Measurements from ENCODE around the gene BRD9.
"Not testable (repeated sequence)": the region's sequence is repeated elsewhere in the genome, so short reads cannot be mapped to it uniquely, and the experiment has no call there.

BRD9 gene

DNA sequence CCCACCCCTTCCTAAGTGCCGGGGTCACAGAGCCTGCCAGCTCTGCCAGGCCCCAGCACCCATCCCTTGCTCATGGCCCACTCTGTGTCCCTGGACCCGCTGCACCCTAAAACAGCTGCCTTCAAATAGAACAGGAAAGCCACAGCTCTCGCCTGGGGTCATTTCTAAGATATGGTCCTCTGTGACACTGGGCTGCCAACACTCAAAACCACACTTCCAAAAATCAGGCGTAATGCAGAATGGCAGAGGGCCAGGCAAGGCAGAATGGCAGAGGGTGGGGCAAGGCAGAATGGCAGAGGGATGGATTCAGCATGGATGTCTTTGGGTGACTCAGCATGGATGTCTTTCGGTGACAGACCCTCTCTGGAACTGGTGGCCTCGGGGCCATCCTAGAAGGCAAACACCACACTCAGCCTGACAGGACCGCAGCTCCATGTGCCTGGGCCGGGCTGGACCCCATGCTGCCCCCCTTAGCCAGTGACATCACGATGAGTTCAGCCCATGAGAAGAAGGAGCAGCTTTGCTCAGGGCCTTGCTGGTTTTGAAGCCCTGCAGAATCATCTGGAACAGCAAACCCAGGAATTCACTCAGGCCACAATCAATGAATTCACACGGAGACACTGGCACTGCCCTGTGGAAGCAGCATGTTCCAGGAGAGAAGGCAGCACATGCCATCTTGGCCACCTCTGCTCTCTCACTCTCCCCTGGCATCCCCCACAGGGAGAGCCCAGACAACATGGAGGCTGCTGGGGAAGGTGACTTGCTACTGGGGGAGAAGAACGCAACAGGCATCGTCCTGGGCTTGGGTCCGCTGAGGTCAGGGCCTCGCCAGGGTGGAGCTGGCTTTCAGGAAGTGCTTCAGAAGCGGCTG is 50.8 kb downstream of the BRD9 start:
- H3K4me1 ChIP-seq (ENCODE audit: control insufficient read depth in 1 of 2, insufficient read depth in 1 of 2, low read depth in 1 of 2, low read length in 1 of 2); H3K27me3 ChIP-seq; H3K27ac ChIP-seq; H3K4me3 ChIP-seq (ENCODE audit: low read depth in 1 of 2, low read length in 1 of 2); H3K36me3 ChIP-seq; H3K9me3 ChIP-seq: not testable (repeated sequence)

DNA sequence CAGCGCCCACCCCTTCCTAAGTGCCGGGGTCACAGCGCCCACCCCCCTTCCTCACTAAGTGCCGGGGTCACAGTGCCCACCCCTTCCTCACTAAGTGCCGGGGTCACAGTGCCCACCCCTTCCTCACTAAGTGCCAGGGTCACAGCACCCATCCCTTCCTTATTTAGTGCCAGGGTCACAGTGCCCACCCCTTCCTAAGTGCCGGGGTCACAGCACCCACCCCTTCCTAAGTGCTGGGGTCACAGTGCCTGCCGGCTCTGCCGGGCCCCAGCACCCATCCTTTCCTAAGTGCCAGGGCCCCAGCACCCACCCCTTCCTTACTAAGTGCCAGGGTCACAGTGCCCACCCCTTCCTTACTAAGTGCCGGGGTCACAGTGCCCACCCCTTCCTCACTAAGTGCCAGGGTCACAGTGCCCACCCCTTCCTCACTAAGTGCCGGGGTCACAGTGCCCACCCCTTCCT is 51.6 kb downstream of the BRD9 start:
- H3K4me3 ChIP-seq (ENCODE audit: low read depth in 1 of 2, low read length in 1 of 2); H3K36me3 ChIP-seq; H3K27ac ChIP-seq; H3K9me3 ChIP-seq; H3K4me1 ChIP-seq (ENCODE audit: control insufficient read depth in 1 of 2, insufficient read depth in 1 of 2, low read depth in 1 of 2, low read length in 1 of 2): not testable (repeated sequence)
- peaks cover 11% of the 10 kb centered on the region for H3K27me3 ChIP-seq

DNA sequence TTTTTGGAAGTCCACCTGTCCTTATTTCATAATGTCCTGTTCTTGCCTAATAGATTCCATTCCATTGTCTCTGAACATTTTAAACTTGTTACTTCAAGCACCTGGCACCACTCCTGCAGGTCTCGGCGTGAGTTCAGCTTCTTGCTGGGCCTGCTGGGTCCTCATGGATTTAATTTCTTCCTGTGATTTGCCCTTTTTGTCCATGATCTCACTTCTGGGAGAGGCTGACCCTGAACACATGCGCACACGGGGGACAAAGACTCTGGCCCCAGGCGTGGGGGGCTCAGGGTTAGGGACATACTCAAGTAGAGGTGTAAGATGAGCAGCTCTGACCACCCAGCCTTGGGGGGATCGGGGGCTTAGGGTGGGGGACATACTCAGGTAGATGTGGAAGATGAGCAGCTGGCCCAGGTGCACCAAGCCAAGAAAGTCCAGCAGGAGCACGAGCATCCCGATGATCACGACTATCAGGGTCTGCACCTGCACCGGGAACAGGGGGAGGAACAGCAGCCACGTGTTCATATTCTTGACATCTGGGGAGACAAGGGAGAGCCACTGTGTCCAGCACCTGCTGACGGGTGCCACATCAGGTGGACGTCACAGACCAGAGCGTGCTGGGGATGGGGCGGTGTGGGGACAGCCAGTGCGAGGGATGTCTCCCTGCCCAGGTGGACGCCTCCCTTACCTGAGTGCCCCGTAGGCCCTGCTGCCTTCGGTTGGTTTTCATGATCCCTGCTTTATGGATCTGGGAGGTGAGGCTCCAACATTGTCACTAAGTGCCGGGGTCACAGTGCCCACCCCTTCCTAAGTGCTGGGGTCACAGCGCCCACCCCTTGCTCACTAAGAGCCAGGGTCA is 52.3 kb downstream of the BRD9 start:
- H3K27me3 ChIP-seq: peaks cover 14% of the 10 kb centered on the region
- H3K9me3 ChIP-seq; H3K36me3 ChIP-seq; H3K27ac ChIP-seq; H3K4me1 ChIP-seq (ENCODE audit: control insufficient read depth in 1 of 2, insufficient read depth in 1 of 2, low read depth in 1 of 2, low read length in 1 of 2); H3K4me3 ChIP-seq (ENCODE audit: low read depth in 1 of 2, low read length in 1 of 2): not testable (repeated sequence)

DNA sequence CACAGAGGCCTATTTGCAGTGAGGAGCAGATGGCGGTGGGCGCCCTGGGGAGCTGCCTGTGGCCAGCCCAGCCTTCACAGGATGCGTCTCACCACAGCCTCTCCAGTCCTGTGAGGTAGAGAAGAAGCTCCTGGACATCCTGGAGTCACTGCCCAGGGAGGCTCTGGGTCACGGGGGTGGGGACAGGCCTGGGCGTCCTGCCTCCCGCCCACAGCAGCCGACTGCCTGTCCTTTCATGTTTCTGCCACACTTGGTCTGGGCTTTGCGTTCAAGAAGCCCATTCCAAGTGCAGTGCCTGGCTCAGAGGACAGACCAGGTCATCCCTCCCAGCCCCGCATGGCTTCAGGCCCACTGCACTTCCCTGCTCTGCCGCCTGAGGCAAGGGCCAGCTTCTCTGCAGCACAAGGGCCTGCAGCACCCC is 54.2 kb downstream of the BRD9 start:
- peaks cover 18% of the 10 kb centered on the region for H3K27me3 ChIP-seq
- H3K4me1 ChIP-seq (ENCODE audit: control insufficient read depth in 1 of 2, insufficient read depth in 1 of 2, low read depth in 1 of 2, low read length in 1 of 2); H3K36me3 ChIP-seq; H3K27ac ChIP-seq; H3K4me3 ChIP-seq (ENCODE audit: low read depth in 1 of 2, low read length in 1 of 2); H3K9me3 ChIP-seq: not testable (repeated sequence)

DNA sequence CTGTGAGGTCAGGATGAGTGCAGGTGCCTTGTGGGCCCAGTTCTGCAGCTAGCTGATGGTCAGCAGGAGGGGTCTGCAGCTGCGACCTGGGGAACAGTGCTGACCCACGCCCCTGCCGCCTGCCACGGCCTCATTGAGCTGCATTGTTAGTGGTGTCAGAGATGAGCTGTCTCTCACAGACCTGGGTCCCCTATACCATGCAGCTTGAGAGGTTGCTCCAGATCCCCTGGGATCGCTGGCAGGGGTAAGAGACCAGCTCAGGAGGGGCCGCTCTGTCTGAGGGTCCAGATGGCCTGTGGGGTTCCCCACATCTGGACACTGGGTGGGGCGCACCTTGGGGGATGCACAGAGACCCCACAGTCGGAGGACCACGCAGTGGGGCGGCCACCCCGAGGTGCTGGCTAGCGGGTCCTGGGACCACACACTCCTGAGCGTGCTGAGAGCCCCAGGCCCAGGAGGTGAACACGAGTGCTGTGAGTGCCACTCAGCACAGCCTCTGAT is 54.9 kb downstream of the BRD9 start:
- H3K27ac ChIP-seq; H3K9me3 ChIP-seq; H3K4me1 ChIP-seq (ENCODE audit: control insufficient read depth in 1 of 2, insufficient read depth in 1 of 2, low read depth in 1 of 2, low read length in 1 of 2); H3K36me3 ChIP-seq; H3K4me3 ChIP-seq (ENCODE audit: low read depth in 1 of 2, low read length in 1 of 2): not testable (repeated sequence)
- H3K27me3 ChIP-seq: peaks cover 18% of the 10 kb centered on the region

DNA sequence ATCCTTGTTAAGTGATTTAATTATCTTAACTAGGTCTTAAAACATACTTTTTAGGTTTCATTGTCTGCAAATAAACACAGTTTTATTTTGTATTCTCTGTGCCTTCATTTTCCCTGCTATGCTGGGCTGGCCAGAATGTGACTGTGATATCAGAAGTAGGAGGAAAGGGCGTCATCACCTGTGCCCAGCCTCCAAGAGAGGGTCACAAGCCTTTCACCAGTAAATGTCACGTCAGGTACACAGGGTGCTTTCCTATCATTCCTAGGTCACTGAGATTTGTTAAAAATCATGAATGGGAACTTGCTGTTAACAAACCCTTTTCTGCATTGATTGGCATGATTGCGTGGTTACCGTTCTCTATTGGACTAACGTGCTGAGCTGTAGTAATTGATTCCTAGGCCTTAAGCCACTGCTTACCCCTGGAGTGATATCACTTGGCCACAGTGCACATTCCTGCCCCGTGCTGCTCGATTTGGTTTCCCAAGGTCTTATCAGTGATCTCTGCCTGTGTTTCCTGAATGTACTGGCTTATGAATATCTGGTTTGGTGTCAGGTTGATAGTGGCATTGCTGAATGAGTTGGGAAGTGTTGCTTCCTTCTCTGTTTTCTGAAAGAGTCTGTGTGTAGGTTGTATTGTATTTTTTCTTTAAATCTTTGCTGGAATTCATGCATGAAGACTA is 56.5 kb downstream of the BRD9 start:
- not testable (repeated sequence) for H3K4me1 ChIP-seq (ENCODE audit: control insufficient read depth in 1 of 2, insufficient read depth in 1 of 2, low read depth in 1 of 2, low read length in 1 of 2); H3K4me3 ChIP-seq (ENCODE audit: low read depth in 1 of 2, low read length in 1 of 2); H3K36me3 ChIP-seq; H3K9me3 ChIP-seq; H3K27ac ChIP-seq
- peaks cover 18% of the 10 kb centered on the region for H3K27me3 ChIP-seq

DNA sequence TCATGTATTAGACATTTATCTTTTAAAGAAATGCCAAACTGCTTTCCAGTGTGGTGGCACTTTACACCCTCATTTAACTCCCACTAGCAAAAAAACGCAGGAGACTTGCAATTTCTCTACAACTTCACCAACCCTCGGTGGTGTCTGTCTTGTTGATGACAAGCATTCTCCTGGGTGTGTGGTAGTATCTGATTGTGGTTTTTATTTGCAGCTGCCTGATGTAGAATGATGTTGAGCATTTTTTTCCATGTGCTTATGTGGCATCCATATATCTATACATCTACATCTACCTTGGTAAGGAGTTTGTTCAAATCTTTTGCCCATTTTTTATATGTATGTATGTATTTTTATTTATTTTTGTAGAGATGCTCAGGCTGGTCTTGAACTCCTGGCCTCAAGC is 58.6 kb downstream of the BRD9 start:
- not testable (repeated sequence) for H3K36me3 ChIP-seq; H3K4me3 ChIP-seq (ENCODE audit: low read depth in 1 of 2, low read length in 1 of 2); H3K4me1 ChIP-seq (ENCODE audit: control insufficient read depth in 1 of 2, insufficient read depth in 1 of 2, low read depth in 1 of 2, low read length in 1 of 2); H3K27ac ChIP-seq; H3K9me3 ChIP-seq
- H3K27me3 ChIP-seq: peaks cover 18% of the 10 kb centered on the region

DNA sequence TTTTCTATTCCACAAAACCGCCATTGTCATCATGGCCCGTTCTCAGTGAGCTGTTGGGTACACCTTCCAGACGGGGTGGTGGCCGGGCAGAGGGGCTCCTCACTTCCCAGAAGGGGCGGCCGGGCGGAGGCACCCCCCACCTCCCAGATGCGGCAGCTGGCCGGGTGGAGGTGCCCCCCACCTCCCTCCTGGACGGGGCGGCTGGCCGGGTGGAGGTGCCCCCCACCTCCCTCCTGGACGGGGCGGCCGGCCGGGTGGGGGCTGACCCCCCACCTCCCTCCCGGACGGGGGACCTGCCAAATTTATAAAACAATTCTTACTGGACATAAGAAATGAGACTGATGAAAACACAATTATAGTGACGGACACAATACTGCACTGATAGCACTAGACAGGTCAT is 64.4 kb downstream of the BRD9 start:
- not testable (repeated sequence) for H3K4me1 ChIP-seq (ENCODE audit: control insufficient read depth in 1 of 2, insufficient read depth in 1 of 2, low read depth in 1 of 2, low read length in 1 of 2); H3K27ac ChIP-seq; H3K9me3 ChIP-seq; H3K27me3 ChIP-seq; H3K4me3 ChIP-seq (ENCODE audit: low read depth in 1 of 2, low read length in 1 of 2); H3K36me3 ChIP-seq

DNA sequence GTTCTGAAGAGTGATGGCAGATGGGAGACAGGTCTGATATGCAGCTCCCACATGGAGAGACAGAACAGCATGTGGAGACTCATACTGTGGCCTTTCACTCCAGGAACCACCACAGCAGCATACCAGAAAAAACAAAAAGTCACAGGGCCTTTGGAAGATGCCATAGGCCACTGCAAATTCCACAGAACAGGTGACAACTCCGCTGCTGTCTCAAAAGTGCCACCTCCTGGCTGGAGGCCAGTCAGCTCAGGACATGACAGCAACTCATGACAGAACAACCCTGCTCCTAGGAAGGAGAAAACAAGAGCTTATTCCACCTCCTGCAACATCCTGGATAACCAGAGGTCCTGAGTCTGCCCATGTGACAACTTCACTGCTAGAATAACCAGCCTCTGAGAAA is 67.1 kb downstream of the BRD9 start:
- H3K27me3 ChIP-seq: not testable (repeated sequence)

More for the DNA sequence above, 67.1 kb downstream of the BRD9 start:
- not testable (repeated sequence) for H3K27ac ChIP-seq; H3K36me3 ChIP-seq; H3K4me1 ChIP-seq (ENCODE audit: control insufficient read depth in 1 of 2, insufficient read depth in 1 of 2, low read depth in 1 of 2, low read length in 1 of 2); H3K9me3 ChIP-seq; H3K4me3 ChIP-seq (ENCODE audit: low read depth in 1 of 2, low read length in 1 of 2)
